ENCODE data around the gene TEX22.

- TF ChIP-seq, protein P1, sequence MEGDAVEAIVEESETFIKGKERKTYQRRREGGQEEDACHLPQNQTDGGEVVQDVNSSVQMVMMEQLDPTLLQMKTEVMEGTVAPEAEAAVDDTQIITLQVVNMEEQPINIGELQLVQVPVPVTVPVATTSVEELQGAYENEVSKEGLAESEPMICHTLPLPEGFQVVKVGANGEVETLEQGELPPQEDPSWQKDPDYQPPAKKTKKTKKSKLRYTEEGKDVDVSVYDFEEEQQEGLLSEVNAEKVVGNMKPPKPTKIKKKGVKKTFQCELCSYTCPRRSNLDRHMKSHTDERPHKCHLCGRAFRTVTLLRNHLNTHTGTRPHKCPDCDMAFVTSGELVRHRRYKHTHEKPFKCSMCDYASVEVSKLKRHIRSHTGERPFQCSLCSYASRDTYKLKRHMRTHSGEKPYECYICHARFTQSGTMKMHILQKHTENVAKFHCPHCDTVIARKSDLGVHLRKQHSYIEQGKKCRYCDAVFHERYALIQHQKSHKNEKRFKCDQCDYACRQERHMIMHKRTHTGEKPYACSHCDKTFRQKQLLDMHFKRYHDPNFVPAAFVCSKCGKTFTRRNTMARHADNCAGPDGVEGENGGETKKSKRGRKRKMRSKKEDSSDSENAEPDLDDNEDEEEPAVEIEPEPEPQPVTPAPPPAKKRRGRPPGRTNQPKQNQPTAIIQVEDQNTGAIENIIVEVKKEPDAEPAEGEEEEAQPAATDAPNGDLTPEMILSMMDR (IDR thresholded peaks at IDR 0.05), result no peak
- TF ChIP-seq POLR2A (IDR thresholded peaks at IDR 0.05), result no peak
These were observed 19.4 kb downstream of the TEX22 start for GRCh38 chr14:105417690-105418121.
